GM18507 (cell line): Measurements from ENCODE around the gene PDE4D.

ENCODE experiments used
- DNase-seq: peaks from one replicate; pipeline ENCODE4 v3.0.0; 2011; ENCODE audit warnings: low read depth; ENCODE audit not compliant: insufficient read length; ENCODE audit errors: extremely low spot score
- FAIRE-seq: peaks from 2 replicates; lab custom pipeline; 2011; peaks lifted over from hg19 to GRCh38; lab: Jason Lieb, UNC

The PDE4D gene

DNA sequence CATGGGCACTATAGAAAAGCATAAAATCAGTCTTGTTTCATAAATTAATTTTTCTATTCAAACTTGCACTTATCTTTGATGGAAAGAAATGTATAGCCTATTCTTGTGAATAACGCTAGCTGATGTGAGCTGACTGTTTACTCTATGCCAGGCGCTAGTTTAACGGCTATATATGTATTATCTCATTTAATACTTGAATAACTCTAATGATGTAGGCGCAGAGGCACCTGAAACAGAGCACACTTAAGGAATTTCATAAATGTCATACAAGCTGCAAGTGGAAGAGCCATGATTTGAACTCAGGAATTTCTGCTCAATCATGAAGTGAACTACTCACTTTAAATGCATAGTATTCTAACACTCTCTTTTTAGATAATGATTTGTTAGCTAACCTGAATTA lies 551.8 kb downstream of the PDE4D start:
- no peak for DNase-seq
- no peak for FAIRE-seq

DNA sequence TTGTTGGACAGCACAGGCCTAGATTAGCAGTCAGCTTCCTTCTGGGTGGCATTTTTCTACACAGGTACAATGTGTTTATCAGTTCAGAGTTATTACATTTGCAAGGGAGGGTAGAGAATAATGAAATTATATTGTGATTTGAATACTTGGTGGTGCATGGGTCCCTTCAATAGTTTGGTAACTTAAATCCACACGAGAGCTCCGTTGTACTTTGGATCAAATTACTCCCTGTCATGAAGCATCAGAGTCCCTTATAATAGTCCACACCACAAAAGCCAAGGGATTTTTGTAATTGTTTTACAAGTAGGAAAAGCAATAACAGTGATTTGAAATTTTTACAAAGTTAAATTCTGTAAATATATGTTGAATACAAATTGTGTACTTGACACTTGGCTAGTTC lies 552.4 kb downstream of the PDE4D start:
- DNase-seq, result no peak
- no peak for FAIRE-seq

- FAIRE-seq (no peak), DNase-seq (no peak)
Measured at GRCh38 chr5:59340637-59341036, 552.9 kb downstream of the PDE4D start.

- FAIRE-seq (no peak), DNase-seq (no peak)
Measured at GRCh38 chr5:59337240-59337639, 556.3 kb downstream of the PDE4D start.

DNA sequence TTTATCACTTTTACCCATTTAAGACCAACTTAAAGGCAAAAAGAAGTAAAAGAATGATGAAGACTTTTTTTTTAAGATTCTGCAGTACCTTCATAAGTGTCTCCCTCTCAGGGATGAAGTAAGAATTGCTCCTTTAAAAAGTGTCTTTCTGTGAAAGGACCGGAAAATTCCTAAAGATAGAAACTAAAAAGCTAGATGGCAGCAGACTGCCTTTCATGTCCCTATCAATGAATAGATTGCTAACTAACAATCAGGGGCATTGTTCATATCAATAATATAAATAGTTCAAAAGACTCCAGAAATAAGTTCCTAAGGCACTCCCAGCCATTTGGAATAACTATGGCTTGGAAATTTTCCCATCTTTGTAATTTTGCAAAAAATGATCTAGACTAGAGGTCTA lies 558.0 kb downstream of the PDE4D start:
- no peak for FAIRE-seq
- no peak for DNase-seq

DNA sequence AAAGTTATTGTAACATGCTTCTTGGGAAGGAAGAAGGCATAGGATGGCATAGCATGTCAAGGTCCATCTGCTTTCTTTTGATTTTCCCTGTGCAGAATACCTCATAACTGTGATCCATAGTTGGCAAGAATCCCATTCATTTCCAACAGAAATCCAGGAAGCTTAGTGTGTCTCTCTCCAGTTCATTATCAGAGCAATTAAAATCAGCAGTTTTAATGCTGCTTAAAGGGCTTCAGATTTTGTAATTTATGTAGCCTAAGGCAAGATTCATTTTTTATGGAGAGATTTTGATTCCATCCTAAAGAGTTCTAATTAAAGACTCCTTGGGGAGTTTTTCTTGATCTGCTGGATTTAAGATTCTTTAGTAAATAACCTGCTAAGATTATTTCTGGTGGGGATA lies 560.1 kb downstream of the PDE4D start:
- DNase-seq, result no peak

DNA sequence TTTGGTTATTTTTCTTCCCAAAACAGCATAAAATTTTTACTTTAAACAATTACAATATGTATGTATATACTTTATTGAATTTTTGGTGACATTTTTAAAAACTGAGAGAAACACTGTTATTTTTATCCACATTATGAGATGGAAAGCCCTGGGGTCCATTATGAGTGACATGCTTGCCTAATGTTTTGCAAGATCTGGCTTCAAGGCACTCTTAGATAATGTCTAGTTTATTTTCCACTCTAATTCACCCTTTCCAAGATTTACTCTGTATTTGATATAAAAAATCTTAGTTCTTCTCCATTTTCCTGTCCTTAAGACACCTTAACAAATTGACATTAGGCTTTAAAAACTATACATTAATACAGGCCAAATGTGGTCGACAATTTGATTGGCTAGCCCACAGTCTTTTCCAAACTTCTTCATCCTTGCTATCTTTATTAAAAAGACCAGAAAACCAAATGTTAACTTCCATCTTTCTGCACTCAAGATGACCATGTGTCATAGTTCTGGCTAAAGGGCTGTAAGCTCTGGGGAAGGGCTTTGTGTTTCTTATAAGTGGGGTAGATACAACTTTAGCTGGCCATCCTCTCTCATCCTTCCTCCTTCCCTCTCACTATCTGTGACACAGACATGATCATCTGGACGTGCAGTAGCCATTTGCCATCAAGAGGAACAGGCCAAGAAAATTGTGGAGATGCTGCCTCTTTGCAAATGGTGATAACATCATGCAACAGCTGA lies 561.1 kb downstream of the PDE4D start:
- FAIRE-seq, result no peak
- no peak for DNase-seq

More for the DNA sequence above, 560.1 kb downstream of the PDE4D start:
- no peak for FAIRE-seq

DNA sequence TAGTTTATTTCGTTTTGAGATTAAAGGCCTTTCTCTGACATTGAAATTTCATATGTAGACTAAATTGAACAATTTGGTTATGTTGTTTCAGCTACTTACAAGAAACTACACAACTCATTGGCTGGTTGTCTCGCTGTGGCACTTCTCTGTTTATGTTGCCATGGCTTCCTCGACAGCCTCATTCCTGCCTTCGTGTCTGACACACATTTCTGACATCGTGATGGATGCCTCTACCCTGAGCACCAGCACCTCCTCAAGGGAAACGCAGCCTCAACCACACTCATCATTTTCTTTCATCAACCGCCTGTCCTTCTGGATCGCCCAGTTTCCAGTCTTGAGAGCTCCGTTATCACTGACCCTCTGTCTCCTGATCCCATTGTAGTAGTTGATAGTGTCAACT lies 562.8 kb downstream of the PDE4D start:
- DNase-seq (no peak), FAIRE-seq (no peak)

DNA sequence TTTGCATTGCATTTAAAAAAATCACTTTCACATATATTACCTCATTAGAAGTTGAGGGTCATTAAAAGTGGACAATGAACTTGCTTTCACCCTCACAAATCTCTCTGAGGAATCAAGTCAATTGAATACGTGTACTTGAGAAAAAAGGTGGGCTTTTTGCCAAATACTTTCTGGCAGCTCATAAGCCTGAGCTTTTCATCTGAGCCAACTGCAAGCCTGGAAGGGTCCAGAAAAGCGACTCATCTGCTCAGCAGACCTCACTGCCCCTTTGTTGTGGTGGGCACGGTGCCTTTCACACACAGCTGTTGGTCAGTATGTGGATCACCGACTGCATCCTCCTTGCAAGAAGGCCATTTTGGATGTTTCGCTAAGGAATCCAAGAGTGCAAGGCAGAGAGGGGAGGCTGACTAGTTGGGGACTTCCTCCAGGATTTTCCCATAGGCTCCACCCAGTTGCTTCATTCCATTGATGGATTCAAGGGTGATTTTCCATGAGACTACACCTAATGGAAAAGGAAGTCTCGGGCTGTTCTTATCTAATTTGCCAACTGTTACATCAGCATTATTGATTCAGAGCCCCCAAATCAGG lies 564.7 kb downstream of the PDE4D start:
- FAIRE-seq (no peak), DNase-seq (no peak)

GRCh38 chr5:59327191-59327980 lies 566.1 kb downstream of the PDE4D start:
- no peak for FAIRE-seq
- DNase-seq, result no peak

- FAIRE-seq, result no peak
Measured at GRCh38 chr5:59326596-59326995, 566.9 kb downstream of the PDE4D start.

DNA sequence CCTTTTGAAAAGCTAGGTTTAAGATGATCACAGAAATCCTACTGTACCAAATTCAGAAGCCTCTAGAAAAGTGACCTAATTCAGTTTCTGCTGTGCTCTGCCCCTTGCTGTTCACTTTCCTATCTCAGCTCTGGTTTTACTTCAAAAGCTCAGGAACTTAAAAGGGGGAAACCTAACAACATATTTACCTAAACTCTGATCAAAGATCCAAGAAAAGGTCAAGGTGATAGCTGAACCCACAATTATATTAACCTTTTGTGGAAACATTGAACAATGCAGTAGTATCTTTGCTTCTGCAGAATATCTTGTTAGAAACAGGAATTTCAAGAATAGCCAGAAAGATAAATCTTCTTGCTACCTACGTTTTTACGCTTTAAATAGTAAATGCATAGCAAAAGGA lies 568.5 kb downstream of the PDE4D start:
- FAIRE-seq, result no peak
- no peak for DNase-seq

More at GRCh38 chr5:59326596-59326995, 566.9 kb downstream of the PDE4D start:
- no peak for DNase-seq

- FAIRE-seq (no peak), DNase-seq (no peak)
Measured at GRCh38 chr5:59322894-59323293, 570.6 kb downstream of the PDE4D start.

DNA sequence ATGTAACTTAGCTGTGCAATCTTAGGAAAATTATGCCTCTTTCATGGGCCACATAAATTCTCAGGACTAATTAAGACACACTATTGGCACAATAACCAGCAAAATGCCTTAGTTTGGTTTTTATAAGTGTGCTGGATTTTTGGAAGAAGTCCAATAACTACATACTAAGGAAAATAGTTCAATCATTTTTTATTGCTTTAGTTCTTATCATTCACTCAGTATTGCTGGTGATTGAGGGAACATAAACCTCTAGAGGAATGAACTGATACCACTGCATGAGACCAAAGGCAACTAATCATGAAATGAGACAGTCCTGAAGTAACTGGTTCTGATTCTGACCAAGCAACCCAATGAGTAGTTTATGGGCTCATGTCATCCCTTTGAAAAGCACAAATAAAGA lies 571.5 kb downstream of the PDE4D start:
- DNase-seq, result no peak
- FAIRE-seq, result no peak

DNA sequence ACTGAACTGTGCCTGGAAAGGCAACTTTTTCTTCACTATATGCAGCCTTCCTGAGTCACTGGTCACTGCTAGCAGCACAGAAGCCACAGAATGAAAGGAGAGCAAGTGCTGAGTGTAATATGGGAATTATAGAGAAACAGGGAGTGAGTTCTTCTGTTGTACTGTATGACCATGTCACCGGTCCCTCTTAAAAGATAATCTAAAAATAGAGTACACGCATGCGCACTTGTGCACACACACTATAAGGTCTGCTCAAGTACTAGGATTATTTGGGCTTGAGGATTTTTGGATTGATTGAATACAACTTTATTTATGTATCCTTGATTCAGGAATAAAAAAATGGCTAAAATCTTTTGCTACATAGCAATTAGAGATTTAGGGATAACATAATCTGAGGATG lies 571.9 kb downstream of the PDE4D start:
- no peak for FAIRE-seq
- no peak for DNase-seq

DNA sequence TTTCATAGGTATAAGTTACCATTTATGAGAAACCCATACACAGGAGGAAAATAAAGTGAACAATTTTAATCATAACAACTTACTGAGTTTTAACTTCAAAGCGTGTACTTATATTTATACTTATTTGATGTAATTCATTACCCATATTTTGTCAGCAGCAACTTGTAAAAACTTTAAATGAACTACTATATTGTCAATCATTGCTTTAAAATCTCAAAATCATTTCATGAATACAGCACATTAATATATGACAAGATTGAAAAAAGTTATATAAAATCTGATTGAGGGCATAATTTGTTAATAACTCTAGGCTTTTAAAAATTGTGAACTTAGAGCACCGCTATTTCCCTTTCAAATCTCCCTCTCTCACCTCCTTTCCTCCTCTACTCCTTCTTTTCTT lies 573.1 kb downstream of the PDE4D start:
- FAIRE-seq, result no peak
- no peak for DNase-seq

GRCh38 chr5:59319250-59319649 lies 574.3 kb downstream of the PDE4D start:
- DNase-seq (no peak), FAIRE-seq (no peak)

DNA sequence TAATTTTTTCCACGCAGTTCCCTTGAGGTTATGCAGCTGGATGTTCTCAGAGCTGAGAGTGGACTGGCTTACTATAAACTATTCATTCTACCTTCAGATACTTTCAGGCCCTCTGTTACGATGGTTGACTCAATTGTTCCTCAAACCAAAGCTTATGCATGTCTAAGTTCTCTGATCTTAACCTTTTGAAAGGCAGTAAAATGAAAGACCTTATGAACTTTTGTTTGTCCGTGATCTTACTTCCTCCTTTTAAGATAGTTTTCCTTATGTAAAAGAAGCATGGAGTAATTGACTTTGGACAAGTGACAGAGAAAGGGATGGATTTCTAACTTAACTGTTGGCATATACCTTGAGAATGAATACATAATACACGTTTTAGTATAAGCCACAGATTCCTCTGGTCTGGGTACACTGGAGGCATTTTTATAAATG lies 575.7 kb downstream of the PDE4D start:
- FAIRE-seq, result no peak
- DNase-seq, result no peak

DNA sequence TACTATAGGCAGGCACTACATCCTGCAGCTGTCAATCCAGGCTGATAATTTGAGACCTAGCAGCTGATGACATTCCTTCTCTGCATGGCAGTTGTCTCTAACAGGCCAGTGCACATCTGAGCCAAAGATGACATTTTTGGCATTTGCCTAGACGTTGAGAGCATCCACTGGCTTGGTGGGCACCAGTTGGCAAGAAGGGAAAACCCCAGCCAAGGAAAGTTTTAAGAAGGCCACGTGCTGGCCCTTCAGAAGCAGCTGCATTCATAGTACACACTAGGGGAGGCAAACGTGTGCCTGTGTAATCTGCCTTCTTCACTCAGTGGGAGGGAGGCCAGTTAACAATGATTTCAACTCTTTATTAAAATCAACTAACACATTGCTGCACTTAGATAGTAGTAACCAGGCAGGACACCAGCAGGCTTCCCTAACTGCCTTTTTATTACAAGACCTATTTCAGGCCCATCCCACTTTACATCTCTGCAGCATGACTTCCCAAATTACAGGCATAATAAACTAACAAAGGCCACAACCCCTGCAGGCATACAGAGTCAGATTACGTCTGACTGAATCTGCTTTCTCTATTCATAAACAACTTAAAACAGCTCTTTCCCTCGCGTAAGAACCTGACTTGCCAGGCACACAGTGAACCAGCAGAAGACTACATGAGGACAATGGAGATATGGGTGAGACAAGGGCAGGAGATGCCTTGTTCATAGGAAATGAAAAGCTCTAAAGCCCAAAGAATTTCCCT lies 576.3 kb downstream of the PDE4D start:
- DNase-seq (no peak), FAIRE-seq (no peak)

GRCh38 chr5:59312223-59312622 lies 581.3 kb downstream of the PDE4D start:
- FAIRE-seq, result no peak
- DNase-seq, result no peak
